IPS-20b (cell line): ENCODE measurements around the gene OR2J1.
"Not testable (repeated sequence)": the region's sequence is repeated elsewhere in the genome, so short reads cannot be mapped to it uniquely, and the experiment has no call there.

Experiments
- H3K27ac ChIP-seq: one replicate; pipeline ENCODE4 v1.5.1; 2013; ENCODE audit warnings: low read length
- H3K27me3 ChIP-seq: 2 replicates; pipeline ENCODE4 v1.6.1; 2013; ENCODE audit warnings: mild to moderate bottlenecking, low read length, inconsistent platforms; ENCODE audit not compliant: insufficient read depth
- H3K36me3 ChIP-seq: 2 replicates; pipeline ENCODE4 v1.6.1; 2013; ENCODE audit warnings: low read depth, mild to moderate bottlenecking, inconsistent platforms, low read length, moderate library complexity; ENCODE audit not compliant: insufficient read depth
- H3K4me1 ChIP-seq: 2 replicates; pipeline ENCODE4 v1.6.1; 2013; ENCODE audit warnings: mild to moderate bottlenecking, control low read depth, inconsistent platforms, low read length, moderate library complexity; ENCODE audit not compliant: insufficient read depth
- H3K4me3 ChIP-seq: 2 replicates; pipeline ENCODE4 v1.5.1; 2013; ENCODE audit warnings: mild to moderate bottlenecking, low read length, inconsistent platforms
- H3K9ac ChIP-seq: 2 replicates; pipeline ENCODE4 v1.6.1; 2013; ENCODE audit warnings: low read depth, mild to moderate bottlenecking, inconsistent platforms, low read length, moderate library complexity
- H3K9me3 ChIP-seq: 2 replicates; pipeline ENCODE4 v1.6.1; 2013; ENCODE audit warnings: mild to moderate bottlenecking, low read depth, low read length, inconsistent platforms; ENCODE audit not compliant: insufficient read depth

The OR2J1 gene

DNA sequence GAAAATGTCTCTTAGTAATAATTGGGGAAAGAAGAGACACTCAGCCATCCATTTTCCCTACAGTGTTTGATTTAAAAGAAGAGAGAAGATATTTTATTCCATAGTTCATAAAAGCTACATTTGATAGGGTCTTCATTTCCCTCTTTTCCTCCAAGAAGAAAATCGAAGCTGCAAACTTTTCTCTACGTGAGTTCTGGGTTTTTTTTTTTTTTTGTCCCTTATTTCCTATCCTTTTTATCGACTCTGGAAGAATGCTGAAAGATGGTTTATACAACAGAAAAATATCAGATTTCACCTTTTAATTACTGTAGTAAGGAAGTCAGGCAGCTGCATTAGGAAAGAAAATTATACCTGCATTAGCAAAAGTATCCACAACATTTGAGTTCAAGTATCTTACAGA lies at the start of gene OR2J1:
Gene OR2J1, plus strand, starts transcription at position 301 of the 400 bp plus-strand sequence. CDS start 1,453 bp downstream, outside the sequence.
- H3K4me3 ChIP-seq = no peak within 1 kb of the TSS
- H3K27ac ChIP-seq = no peak within 1 kb of the TSS
- H3K36me3 ChIP-seq = no peaks in the 10 kb centered on the region
- no peaks in the 10 kb centered on the region for H3K4me1 ChIP-seq
- H3K27me3 ChIP-seq = no peaks in the 10 kb centered on the region
- H3K9ac ChIP-seq = no peak within 1 kb of the TSS
- H3K9me3 ChIP-seq = no peaks in the 10 kb centered on the region

DNA sequence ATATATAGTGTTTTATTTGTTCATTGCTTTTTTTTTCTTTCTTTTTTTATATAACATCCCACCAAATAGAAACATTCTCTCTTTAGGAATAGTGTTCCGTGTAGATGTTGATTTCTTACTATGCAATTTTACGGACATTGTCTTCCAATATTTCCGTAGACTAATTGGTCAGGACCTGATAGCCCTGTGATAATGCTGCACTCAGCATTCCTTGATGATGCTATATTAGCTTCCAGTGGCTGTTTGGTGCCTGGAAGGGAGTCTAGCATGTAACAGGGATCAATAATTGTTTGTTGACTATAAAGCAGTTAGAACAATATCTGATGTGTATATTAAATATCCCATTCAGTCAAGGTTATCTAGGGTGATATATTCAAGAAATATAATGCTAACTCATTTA lies 47.6 kb upstream of the OR2J1 start:
- no peak overlapping the region for H3K27ac ChIP-seq
- no peak overlapping the region for H3K9ac ChIP-seq
- no peak overlapping the region for H3K4me3 ChIP-seq
- H3K36me3 ChIP-seq = no peaks in the 10 kb centered on the region
- no peaks in the 10 kb centered on the region for H3K4me1 ChIP-seq
- no peaks in the 10 kb centered on the region for H3K27me3 ChIP-seq
- no peaks in the 10 kb centered on the region; the same call in 1 of the 2 replicates for H3K9me3 ChIP-seq

GRCh38 chr6:29071831-29072723 lies 27.2 kb upstream of the OR2J1 start:
- no peaks in the 10 kb centered on the region for H3K36me3 ChIP-seq
- no peaks in the 10 kb centered on the region for H3K4me1 ChIP-seq
- H3K9ac ChIP-seq = no peak overlapping the region
- no peak overlapping the region for H3K27ac ChIP-seq
- no peaks in the 10 kb centered on the region for H3K27me3 ChIP-seq
- H3K9me3 ChIP-seq = no peaks in the 10 kb centered on the region
- no peak overlapping the region for H3K4me3 ChIP-seq

DNA sequence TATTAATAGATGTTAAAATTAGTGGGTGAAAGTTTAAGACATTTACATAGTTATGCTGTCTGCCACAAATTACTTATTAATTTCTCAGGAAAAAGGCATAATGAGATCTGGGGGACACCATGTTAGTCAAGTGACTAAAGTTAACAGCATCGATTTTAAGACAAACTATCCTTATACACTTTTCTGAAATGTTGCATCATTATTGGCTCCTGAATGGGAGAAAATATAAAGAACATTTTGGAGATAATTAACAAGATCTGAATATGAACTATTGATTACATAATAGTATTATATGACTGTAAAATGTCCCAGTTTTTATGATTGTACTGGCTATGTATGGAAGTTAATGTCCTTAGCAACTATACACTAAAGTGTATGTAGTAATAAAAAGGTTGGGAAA lies 20.1 kb upstream of the OR2J1 start:
- no peak overlapping the region for H3K27ac ChIP-seq
- no peaks in the 10 kb centered on the region for H3K9me3 ChIP-seq
- H3K4me3 ChIP-seq = no peak overlapping the region
- no peaks in the 10 kb centered on the region for H3K36me3 ChIP-seq
- H3K27me3 ChIP-seq = no peaks in the 10 kb centered on the region
- no peaks in the 10 kb centered on the region for H3K4me1 ChIP-seq
- no peak overlapping the region for H3K9ac ChIP-seq

DNA sequence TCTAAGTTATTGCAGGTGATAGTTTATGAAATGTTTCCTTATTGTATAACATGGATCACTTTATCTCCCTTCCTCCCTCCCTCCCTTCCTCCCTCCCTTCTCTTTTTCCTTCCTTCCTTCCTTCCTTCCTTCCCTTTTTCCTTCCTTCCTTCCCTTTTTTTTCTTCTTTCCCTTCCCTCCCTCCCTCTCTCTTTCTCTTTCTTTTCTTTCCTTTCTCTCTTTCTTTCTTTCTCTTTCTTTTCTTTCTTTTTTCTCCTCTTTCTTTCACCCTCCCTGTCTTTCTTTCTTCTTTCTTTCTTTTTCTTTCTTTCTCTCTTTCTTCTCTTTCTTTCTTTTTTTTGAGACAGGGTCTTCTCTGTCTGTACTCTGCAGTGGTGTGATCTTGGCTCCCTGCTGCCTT lies 18.0 kb upstream of the OR2J1 start:
- Histone ChIP-seq H3K27me3 (no peaks in the 10 kb centered on the region), H3K9me3 (no peaks in the 10 kb centered on the region), H3K9ac (no peak overlapping the region), H3K27ac (no peak overlapping the region), H3K36me3 (no peaks in the 10 kb centered on the region), H3K4me1 (no peaks in the 10 kb centered on the region), H3K4me3 (no peak overlapping the region)

GRCh38 chr6:29082457-29082856 lies 16.8 kb upstream of the OR2J1 start:
- H3K9me3 ChIP-seq = no peaks in the 10 kb centered on the region
- H3K36me3 ChIP-seq = no peaks in the 10 kb centered on the region
- H3K4me3 ChIP-seq = no peak overlapping the region
- H3K4me1 ChIP-seq = no peaks in the 10 kb centered on the region
- no peak overlapping the region for H3K9ac ChIP-seq
- H3K27ac ChIP-seq = no peak overlapping the region
- H3K27me3 ChIP-seq = no peaks in the 10 kb centered on the region

GRCh38 chr6:29087213-29087612 lies 12.1 kb upstream of the OR2J1 start, which contains the start of gene OR2B3:
OR2B3 (minus strand) TSS chr6:29087313; CDS start chr6:29087248, 65 bp downstream.
- Histone ChIP-seq H3K27me3 (no peaks in the 10 kb centered on the region), H3K9me3 (no peaks in the 10 kb centered on the region), H3K36me3 (no peaks in the 10 kb centered on the region), H3K9ac (no peak within 1 kb of the TSS), H3K27ac (no peak within 1 kb of the TSS), H3K4me3 (no peak within 1 kb of the TSS), H3K4me1 (no peaks in the 10 kb centered on the region)

DNA sequence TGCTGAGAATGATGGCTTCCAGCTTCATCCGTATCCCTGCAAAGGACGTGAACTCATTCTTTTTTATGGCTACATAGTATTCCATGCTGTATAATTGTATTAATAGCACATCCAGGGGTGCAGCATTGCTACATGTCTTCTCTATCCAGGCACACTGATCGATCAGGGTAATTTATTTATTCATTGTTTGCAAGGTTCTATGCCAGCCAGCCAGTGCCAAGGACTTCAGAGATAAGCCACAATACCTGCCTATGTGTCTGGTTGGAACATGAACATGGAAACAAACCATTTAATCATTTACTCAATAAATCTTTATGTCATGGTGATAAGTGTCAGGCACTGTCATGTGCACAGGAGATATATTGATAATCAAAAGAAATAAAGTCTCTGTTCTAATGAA lies 6.3 kb upstream of the OR2J1 start:
- H3K9ac ChIP-seq = no peak overlapping the region
- no peaks in the 10 kb centered on the region for H3K27me3 ChIP-seq
- H3K4me3 ChIP-seq = no peak overlapping the region
- H3K36me3 ChIP-seq = no peaks in the 10 kb centered on the region
- H3K4me1 ChIP-seq = no peaks in the 10 kb centered on the region
- H3K27ac ChIP-seq = no peak overlapping the region
- no peaks in the 10 kb centered on the region for H3K9me3 ChIP-seq

GRCh38 chr6:29097803-29098202 lies 1.5 kb upstream of the OR2J1 start:
- H3K4me1 ChIP-seq = no peaks in the 10 kb centered on the region
- H3K27me3 ChIP-seq = no peaks in the 10 kb centered on the region
- no peak overlapping the region for H3K4me3 ChIP-seq
- no peak overlapping the region for H3K27ac ChIP-seq
- no peaks in the 10 kb centered on the region for H3K36me3 ChIP-seq
- H3K9me3 ChIP-seq = no peaks in the 10 kb centered on the region
- H3K9ac ChIP-seq = no peak overlapping the region

GRCh38 chr6:29107758-29108157 lies 8.5 kb downstream of the OR2J1 start, which contains the start of gene OR2J3:
OR2J3 (plus strand) TSS chr6:29108058; CDS start chr6:29111891, 3,833 bp downstream.
- Histone ChIP-seq H3K9ac (no peak within 1 kb of the TSS), H3K36me3 (no peaks in the 10 kb centered on the region), H3K4me1 (no peaks in the 10 kb centered on the region), H3K27me3 (no peaks in the 10 kb centered on the region), H3K27ac (no peak within 1 kb of the TSS), H3K4me3 (no peak within 1 kb of the TSS), H3K9me3 (no peaks in the 10 kb centered on the region)

DNA sequence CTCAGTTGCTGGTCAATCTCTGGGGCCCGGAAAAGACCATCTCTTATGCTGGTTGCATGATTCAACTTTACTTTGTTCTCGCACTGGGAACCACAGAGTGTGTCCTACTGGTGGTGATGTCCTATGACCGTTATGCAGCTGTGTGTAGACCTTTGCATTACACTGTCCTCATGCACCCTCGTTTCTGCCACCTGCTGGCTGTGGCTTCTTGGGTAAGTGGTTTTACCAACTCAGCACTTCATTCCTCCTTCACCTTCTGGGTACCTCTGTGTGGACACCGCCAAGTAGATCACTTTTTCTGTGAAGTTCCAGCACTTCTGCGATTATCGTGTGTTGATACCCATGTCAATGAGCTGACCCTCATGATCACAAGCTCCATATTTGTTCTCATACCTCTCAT lies 12.8 kb downstream of the OR2J1 start:
- H3K9me3 ChIP-seq = no peaks in the 10 kb centered on the region
- no peak overlapping the region for H3K4me3 ChIP-seq
- no peak overlapping the region for H3K27ac ChIP-seq
- H3K9ac ChIP-seq = no peak overlapping the region
- H3K4me1 ChIP-seq = no peaks in the 10 kb centered on the region
- no peaks in the 10 kb centered on the region for H3K36me3 ChIP-seq
- H3K27me3 ChIP-seq = no peaks in the 10 kb centered on the region

GRCh38 chr6:29114964-29115363 lies 15.7 kb downstream of the OR2J1 start:
- not testable (repeated sequence) for H3K4me3 ChIP-seq

More at GRCh38 chr6:29114964-29115363, 15.7 kb downstream of the OR2J1 start:
- not testable (repeated sequence) for H3K27ac ChIP-seq, H3K36me3 ChIP-seq, H3K27me3 ChIP-seq, H3K9me3 ChIP-seq, H3K9ac ChIP-seq, H3K4me1 ChIP-seq
